SKM-1 treated with dmso at 0.1 percent for 144 hours (cell line): ENCODE measurements around the gene RNF213.
"Not testable (repeated sequence)": the region's sequence is repeated elsewhere in the genome, so short reads cannot be mapped to it uniquely, and the experiment has no call there.

Experiments
- DNase-seq: peaks from one replicate; lab custom pipeline; 2025; ENCODE audit not compliant: unreplicated experiment; lab: John Stamatoyannopoulos, UW

Gene RNF213

DNA sequence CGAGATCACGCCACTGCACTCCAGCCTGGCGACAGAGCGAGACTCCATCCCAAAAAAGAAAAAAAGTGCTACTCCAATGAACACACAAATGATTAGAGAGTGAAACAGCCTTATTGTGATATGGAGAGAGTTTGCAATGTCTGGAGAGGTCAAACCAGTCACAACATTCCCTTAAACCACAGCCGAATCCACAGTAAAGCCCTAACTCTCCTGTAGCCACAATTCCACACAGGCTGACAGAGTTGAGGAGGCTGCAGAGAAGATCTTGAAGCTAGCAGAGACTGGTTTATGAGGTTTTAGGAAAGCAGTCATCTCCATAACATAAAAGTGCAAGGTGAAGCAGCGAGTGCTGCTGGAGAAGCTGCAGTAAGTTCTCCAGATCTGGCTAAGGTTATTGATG is 6.7 kb downstream of the RNF213 start:
- no peak for DNase-seq

DNA sequence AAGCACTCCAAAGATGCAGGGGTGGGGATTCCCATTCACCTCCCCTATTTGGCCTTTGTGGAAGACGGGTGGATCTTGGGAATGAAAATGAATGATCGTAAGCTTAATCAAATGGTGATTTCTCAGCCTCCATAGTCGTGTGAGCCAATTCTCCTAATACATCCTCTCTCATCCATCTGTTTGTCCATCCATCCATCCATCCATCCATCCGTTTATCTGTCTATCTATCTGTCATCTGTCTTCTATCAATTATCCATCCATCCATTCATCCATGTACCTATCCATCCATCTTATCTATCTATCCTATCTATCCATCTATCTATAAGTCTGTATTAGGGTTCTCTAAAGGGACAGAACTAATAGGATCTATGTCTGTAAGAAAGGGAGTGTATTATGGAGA is 7.8 kb downstream of the RNF213 start:
- no peak for DNase-seq

GRCh38 chr17:80269405-80269807 is 8.8 kb downstream of the RNF213 start:
- DNase-seq, result no peak

DNA sequence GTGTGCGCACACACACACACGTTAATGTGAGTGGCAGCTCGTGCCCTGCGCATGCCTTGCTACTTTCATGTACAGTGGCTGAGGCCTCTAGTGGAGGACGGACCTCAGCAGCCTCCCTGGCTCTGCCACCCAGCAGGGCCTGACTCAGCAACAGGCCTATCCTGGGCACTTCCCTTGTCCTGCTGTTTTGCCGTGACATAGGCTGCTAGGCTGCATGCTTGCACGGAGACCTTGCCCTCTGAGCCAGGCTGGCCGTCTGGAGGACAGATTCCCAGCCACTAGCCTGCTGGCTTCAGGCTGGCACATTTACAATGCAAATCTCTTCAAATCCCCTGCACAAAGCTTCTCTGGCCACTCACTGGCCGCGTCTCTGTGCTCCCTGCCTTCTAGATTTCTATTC is 9.5 kb downstream of the RNF213 start:
- DNase-seq, result no peak

- no peak for DNase-seq
Observed at GRCh38 chr17:80270836-80271235, 10.2 kb downstream of the RNF213 start.

DNA sequence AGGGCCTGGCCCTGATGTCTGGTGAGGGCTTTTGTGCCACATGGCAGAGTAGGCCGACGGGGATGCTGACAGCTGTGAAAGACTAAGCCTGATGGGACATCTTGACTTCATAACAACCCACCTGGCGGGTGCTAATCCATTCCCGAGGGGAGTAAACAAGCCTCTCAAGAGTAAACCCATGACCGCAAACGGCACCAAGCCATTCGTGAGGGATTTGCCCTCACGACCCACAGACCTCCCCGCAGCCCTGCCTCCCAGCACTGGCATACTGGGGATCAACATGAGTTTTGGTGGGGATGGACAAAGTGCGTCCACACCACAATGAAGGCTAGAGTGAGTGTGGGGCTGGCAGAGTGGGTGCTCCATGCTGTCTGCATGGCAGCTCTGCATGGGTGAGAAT is 11.7 kb downstream of the RNF213 start:
- no peak for DNase-seq

GRCh38 chr17:80274331-80274730 is 13.7 kb downstream of the RNF213 start:
- no peak for DNase-seq

DNA sequence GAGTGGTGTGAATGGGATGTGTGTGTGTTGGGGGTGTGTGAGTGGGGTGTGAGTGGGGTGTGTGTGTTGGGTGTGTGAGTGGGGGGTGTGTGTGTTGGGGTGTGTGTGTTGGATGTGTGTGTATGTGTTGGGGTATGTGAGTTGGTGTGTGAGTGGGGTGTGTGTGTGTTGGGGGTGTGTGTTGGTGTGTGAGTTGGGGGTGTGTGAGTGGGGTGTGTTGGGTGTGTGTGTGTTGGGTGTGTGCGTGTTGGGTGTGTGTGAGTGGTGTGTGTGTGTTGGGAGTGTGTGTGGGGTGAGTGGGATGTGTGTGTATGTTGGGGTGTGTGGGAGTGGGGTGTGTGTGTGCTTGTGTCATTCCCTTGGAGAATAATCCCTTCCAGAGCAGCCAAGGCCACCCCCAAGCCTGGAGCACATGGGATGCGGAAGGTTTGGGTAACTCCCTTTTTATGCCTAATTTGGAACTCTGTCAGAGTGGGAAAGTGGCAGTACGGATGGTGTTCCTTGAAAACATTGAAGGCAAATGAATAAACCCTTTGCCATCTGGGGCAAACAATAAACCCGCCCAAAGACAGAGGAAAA is 14.3 kb downstream of the RNF213 start:
- no peak for DNase-seq

- not testable (repeated sequence) for DNase-seq
Observed at GRCh38 chr17:80275857-80276256, 15.2 kb downstream of the RNF213 start.

DNA sequence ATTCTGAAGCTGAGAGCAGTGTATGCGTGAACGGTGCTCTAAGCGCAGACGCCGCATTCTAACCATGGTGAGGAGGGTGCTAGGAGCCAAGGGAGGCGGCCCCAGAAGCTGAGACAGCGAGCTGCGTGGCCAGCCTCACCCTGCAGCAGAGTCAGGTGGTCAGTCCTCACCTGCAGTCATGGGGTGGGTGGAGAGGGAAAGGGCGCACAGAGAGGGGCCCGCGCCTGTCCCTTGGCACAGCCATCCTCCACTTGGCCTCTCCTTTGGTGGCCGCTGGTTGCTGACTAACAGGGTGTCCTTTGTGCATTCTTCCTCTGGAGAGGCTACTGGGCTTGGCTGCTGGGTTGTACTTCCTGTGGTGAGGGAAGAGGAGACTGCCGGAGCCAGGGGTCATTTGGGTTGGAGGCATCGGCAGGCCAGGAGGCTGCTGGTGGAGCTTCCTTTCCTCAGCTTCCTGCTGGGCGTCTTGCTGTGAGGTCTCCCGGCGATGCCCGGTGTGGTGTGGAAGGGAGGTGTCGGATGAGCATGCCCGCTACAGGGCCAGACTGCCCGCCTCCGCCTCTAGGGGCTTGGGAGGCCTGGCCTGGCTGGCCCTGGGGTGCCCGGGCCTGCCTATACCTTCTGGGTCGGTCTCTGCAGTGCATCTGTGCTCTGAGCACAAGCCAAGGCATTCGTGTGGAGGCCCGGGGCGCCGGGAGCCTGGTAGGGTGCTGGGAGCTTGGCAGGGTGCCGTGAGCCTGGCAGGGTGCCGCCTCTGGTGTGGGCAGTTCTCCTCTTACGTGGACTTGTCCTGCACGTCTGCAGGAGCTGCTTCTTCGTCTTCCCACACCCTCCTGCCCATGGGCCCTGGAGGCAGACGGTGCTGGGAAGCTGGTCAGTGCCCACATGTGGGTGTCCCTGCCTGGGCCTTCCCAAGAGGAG is 17.4 kb downstream of the RNF213 start:
- DNase-seq, result no peak

DNA sequence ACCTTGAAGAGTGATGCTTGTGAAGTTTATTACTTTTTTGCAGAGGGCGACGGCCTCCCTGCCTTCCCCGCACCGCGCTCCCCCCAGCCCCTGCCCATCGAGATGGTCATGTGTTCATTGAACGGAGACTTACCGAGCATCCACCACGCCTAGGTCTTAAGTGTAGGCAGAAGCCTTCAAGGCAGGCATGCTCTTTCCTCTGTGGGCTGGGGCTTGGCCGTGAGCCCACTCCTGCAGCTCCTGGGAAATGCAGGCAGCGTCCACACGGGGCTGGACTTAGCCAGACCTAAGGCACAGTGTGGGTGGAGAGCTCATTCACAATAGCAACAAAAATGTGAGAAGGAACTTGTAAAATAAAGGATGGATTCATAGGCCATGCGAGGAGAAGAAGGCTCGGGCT is 19.2 kb downstream of the RNF213 start:
- no peak for DNase-seq

GRCh38 chr17:80281516-80281915 is 20.9 kb downstream of the RNF213 start:
- no peak for DNase-seq

GRCh38 chr17:80283116-80283852 is 22.6 kb downstream of the RNF213 start:
- DNase-seq, result no peak

GRCh38 chr17:80284631-80285030 is 24.0 kb downstream of the RNF213 start:
- DNase-seq, result no peak

DNA sequence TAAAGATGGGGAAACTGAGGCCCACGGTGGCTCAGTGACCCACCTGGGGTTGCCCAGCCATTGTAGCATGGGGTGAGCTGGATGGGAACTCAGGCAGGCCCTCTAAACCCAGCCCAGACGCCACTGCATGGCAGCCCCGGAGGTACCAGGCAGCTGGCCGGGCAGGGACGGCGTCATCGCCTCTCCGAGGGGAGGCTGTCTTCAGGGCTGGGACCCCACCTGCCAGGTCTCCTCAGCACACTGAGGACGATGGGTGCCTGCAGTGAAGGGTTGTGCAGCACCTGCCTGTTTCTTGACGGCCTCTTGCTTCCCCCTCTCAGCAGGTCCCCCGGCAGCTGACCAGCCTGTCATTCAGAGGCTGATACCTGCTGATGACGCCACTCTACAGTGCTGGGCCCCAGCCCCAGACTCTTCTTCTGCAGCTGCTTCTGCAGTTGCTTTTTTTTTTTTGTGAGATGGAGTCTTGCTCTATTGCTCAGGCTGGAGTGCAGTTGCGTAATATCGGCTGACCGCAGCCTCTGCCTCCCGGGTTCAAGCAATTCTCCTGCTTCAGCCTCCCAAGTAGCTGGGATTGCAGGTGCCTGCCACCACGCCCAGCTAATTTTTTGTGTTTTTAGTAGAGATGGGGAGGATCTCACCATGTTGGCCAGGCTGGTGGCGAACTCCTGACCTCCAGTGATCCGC is 24.7 kb downstream of the RNF213 start:
- no peak for DNase-seq

DNA sequence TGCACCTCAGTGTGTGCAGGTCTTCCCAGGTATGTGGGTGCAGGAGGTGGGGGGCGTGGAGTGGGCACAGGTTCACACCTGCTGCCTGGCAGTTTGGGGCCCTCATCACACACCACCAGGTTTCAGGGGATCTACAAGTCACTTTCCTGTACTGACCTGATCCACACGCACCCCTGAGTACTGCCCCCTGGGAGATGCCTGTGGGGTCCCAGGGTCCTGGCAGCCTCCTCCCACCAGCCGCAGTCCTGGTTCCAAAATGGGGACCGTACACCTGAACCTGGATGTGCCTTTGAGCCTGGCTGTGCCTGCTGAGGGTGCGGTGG is 25.9 kb downstream of the RNF213 start:
- DNase-seq, result no peak

DNA sequence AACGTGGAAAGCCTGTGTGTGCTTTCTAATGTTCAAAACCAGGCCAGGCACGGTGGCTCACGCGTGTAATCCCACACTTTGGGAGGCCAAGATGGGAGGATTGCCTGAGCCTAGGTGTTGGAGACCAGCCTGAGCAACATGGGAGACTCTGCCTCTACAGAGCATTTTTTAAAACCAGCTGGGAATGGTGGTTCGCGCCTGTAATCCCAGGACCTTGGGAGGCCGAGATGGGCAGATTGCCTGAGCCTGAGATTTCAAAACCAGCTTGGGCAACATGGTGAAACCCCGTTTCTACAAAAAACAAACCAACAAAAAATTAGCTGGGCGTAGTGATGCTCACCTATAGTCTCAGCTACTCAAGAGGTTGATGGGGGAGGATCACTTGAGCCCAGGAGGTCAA is 26.4 kb downstream of the RNF213 start:
- DNase-seq, result no peak

GRCh38 chr17:80287806-80288567 is 27.3 kb downstream of the RNF213 start:
- DNase-seq, result no peak

GRCh38 chr17:80289616-80290015 is 29.0 kb downstream of the RNF213 start:
- no peak for DNase-seq

DNA sequence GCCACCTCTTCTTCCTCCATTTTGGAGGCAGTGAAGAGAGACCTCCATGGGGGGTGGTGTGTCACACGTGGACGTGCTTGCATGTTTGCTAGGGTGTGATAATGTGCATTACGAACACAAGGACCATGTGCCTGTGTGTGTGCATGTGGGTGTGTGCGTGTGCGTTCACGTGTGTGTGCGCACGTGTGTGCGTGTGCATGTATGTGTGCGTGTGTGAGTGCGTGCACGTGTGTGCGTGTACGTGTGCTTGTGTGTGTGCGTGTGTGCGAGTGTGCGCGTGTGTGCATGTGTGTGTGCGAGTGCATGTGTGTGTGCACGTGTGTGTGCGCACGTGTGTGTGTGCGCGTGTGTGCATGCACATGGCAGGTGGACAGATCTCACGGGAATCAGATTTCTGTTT is 29.5 kb downstream of the RNF213 start:
- no peak for DNase-seq

DNA sequence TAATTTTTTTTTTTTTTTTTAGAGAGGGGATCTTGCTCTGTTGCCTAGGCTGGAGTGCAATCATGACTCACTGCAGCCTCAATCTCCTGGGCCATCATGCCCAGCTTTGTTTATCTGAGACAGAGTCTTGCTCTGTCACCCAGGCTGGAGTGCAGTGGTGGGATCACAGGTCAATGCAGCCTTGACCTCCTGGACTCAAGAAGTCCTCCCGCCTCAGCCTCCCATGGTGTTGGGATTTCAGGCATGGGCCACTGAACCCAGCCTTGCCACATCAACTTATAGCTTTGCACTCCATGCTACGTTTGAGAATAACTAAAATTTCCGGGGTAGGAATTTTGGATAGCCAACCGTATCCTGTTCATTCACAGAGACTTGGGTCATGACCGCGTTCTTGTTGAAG is 30.6 kb downstream of the RNF213 start:
- no peak for DNase-seq
